ENCODE data around the gene LIPA. TPM values are rescaled to one million over a fixed set of nuclear protein-coding genes. Genes with fewer than 3 reads are reported as not detected.

The LIPA gene
- total and polyA plus RNA-seq, 2 of the 4 experiments (the other 2 are of a cell fraction) = 23.1 to 31.9 TPM

DNA sequence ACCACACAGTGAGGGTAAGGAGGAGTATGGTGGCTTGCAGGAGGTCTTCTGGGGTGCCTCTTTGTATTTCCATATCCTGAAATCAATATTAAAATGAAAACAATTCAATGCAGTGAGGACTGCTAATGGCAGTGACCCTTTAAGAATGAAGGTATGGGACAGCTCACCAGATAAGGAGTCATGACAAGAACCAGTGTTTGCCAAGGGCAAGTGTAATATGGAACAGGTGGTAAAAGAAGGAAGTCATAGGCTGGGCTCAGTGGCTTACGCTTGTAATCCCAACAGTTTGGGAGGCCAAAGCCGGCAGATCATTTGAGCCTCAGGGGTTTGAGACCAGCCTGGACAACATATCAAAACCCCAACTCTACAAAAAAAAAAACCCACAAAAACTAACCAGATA is 20.0 kb upstream of the LIPA start:
- Histone ChIP-seq H2BK15ac (ENCODE audit: low read depth, low read length) (no peak overlapping the region), H2BK5ac (ENCODE audit: low read depth, low read length, poor library complexity, severe bottlenecking) (no peak overlapping the region), H3K56ac (ENCODE audit: extremely low read depth, insufficient read depth, low read length) (no peak overlapping the region), H4K20me1 (ENCODE audit: insufficient read depth, low read length) (no peaks in the 10 kb centered on the region), H4K5ac (ENCODE audit: low read depth, low read length) (no peak overlapping the region), H2AFZ (replicated peaks; ENCODE audit: low read length, poor library complexity) (no peak overlapping the region), H3K9me1 (ENCODE audit: insufficient read depth, low read length) (peaks cover 6% of the 10 kb centered on the region), H3K14ac (replicated peaks; ENCODE audit: low read depth, low read length) (no peak overlapping the region), H2AK9ac (replicated peaks; ENCODE audit: low read depth, low read length, poor library complexity) (no peak overlapping the region), H3K23ac (ENCODE audit: low read depth, low read length) (no peak overlapping the region), H3K36me3 (ENCODE audit: control insufficient read depth, insufficient read depth, low read length) (no peaks in the 10 kb centered on the region), H2BK20ac (ENCODE audit: low read depth, low read length) (no peak overlapping the region), H3K27me3 (ENCODE audit: control insufficient read depth, insufficient read depth, low read length) (no peaks in the 10 kb centered on the region), H3K4ac (ENCODE audit: low read depth, low read length) (no peak overlapping the region), H4K91ac (ENCODE audit: insufficient read depth, low read depth, low read length) (no peak overlapping the region), H3K9me3 (ENCODE audit: control insufficient read depth, insufficient read depth, low read length) (no peaks in the 10 kb centered on the region), H2BK120ac (ENCODE audit: low read depth, low read length) (no peak overlapping the region), H3K18ac (ENCODE audit: low read depth, low read length) (no peak overlapping the region), H3K4me3 (ENCODE audit: insufficient read depth, low read depth, low read length) (no peak overlapping the region), H3K4me1 (ENCODE audit: control insufficient read depth, insufficient read depth, low read length) (peaks cover 8% of the 10 kb centered on the region), H3K27ac (ENCODE audit: insufficient read depth, low read length) (no peak overlapping the region), H4K8ac (ENCODE audit: low read depth in 2 of 2, low read length in 2 of 2) (no peak overlapping the region), H3K79me1 (ENCODE audit: low read depth in 1 of 2, low read length in 2 of 2) (no peaks in the 10 kb centered on the region), H3K9ac (ENCODE audit: low read depth, low read length) (no peak overlapping the region), H3K4me2 (ENCODE audit: low read depth, low read length) (no peak overlapping the region), H2AK5ac (ENCODE audit: low read depth, low read length) (no peak overlapping the region)
- WGBS, 2 experiments (ENCODE audit: extremely low coverage in 2 of 2, insufficient read length in 1 of 2) = no CpG with 5 or more reads among the region's 2 CpGs
- CTCF ChIA-PET = interaction anchor here (0.6 kb wide), 1 partner anchor 1736 kb away, joined by 3 read pairs; no protein-coding TSS in a partner anchor
- intact Hi-C loops (cut with micrococcal nuclease) = no loop called here
- DNase-seq = no peak
- BruUV-seq (replicated peaks) = no TSS peak
- TF ChIP-seq MXI1 (IDR thresholded peaks at IDR 0.05; ENCODE audit: borderline replicate concordance, low read depth, low read length) (no peak), MAZ (IDR thresholded peaks at IDR 0.05; ENCODE audit: borderline replicate concordance, low read depth, low read length) (no peak), RAD21 (IDR thresholded peaks at IDR 0.05; ENCODE audit: low read length) (no peak), MAFK (IDR thresholded peaks at IDR 0.05; ENCODE audit: low read depth, low read length) (no peak), NFE2L2 (IDR thresholded peaks at IDR 0.05; ENCODE audit: low read depth, low read length) (no peak), POLR2A (IDR thresholded peaks at IDR 0.05; ENCODE audit: low read depth, low read length) (no peak), RCOR1 (IDR thresholded peaks at IDR 0.05; ENCODE audit: insufficient replicate concordance, low read length) (no peak), SMC3 (IDR thresholded peaks at IDR 0.05; ENCODE audit: low read depth, low read length) (no peak), FOS (IDR thresholded peaks at IDR 0.05; ENCODE audit: low read depth, low read length) (no peak), BHLHE40 (IDR thresholded peaks at IDR 0.05; ENCODE audit: low read depth, low read length) (no peak), CHD1 (IDR thresholded peaks at IDR 0.05; ENCODE audit: low read depth, low read length) (no peak), RFX5 (IDR thresholded peaks at IDR 0.05; ENCODE audit: low read depth, low read length) (no peak), CEBPB (IDR thresholded peaks at IDR 0.05; ENCODE audit: low read depth, low read length) (no peak)
- TF ChIP-seq, protein P1, sequence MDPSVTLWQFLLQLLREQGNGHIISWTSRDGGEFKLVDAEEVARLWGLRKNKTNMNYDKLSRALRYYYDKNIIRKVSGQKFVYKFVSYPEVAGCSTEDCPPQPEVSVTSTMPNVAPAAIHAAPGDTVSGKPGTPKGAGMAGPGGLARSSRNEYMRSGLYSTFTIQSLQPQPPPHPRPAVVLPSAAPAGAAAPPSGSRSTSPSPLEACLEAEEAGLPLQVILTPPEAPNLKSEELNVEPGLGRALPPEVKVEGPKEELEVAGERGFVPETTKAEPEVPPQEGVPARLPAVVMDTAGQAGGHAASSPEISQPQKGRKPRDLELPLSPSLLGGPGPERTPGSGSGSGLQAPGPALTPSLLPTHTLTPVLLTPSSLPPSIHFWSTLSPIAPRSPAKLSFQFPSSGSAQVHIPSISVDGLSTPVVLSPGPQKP (IDR thresholded peaks at IDR 0.05; ENCODE audit: borderline replicate concordance, low read depth, low read length) = no peak
- TF ChIP-seq, protein P2, sequence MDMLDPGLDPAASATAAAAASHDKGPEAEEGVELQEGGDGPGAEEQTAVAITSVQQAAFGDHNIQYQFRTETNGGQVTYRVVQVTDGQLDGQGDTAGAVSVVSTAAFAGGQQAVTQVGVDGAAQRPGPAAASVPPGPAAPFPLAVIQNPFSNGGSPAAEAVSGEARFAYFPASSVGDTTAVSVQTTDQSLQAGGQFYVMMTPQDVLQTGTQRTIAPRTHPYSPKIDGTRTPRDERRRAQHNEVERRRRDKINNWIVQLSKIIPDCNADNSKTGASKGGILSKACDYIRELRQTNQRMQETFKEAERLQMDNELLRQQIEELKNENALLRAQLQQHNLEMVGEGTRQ (IDR thresholded peaks at IDR 0.05; ENCODE audit: low read depth, low read length) = no peak
- TF ChIP-seq, protein P3, sequence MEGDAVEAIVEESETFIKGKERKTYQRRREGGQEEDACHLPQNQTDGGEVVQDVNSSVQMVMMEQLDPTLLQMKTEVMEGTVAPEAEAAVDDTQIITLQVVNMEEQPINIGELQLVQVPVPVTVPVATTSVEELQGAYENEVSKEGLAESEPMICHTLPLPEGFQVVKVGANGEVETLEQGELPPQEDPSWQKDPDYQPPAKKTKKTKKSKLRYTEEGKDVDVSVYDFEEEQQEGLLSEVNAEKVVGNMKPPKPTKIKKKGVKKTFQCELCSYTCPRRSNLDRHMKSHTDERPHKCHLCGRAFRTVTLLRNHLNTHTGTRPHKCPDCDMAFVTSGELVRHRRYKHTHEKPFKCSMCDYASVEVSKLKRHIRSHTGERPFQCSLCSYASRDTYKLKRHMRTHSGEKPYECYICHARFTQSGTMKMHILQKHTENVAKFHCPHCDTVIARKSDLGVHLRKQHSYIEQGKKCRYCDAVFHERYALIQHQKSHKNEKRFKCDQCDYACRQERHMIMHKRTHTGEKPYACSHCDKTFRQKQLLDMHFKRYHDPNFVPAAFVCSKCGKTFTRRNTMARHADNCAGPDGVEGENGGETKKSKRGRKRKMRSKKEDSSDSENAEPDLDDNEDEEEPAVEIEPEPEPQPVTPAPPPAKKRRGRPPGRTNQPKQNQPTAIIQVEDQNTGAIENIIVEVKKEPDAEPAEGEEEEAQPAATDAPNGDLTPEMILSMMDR (conservative IDR thresholded peaks at IDR 0.05; ENCODE audit: low read depth, low read length) = no peak
- in situ Hi-C loops (cut with MboI; ENCODE audit: low sequenced_read_pairs) = no loop called here
- dilution Hi-C loops (cut with HindIII; ENCODE audit: low sequenced_read_pairs, unreplicated experiment) = no loop called here
- POLR2A ChIA-PET (ENCODE audit: unreplicated experiment) = no interaction called here
- no peak for ATAC-seq (ENCODE audit: low read depth)

All from IMR-90 (cell line).